Choroid plexus epithelial cell (primary cell): Measurements from ENCODE around the gene ALKBH4.
"Not testable (repeated sequence)": the region's sequence is repeated elsewhere in the genome, so short reads cannot be mapped to it uniquely, and the experiment has no call there.

Experiments used
- DNase-seq: peaks from one replicate; pipeline ENCODE4 v3.0.0-alpha.2; 2010; ENCODE audit warnings: low read depth
- H3K4me3 ChIP-seq: 2 replicates; pipeline ENCODE4 v1.5.1; 2011; ENCODE audit warnings: low read depth, mild to moderate bottlenecking, control low read depth, low read length, moderate library complexity
- CTCF ChIP-seq: conservative IDR thresholded peaks from 2 replicates; pipeline ENCODE4 v1.5.1; 2011; ENCODE audit warnings: low read depth, mild to moderate bottlenecking, control low read depth, inconsistent platforms, low read length, moderate library complexity

ALKBH4 gene

GRCh38 chr7:102463841-102464576 is 654 bp downstream of the ALKBH4 start:
- peak; percentile 40 for DNase-seq
- no peak for TF ChIP-seq CTCF
- peak overlapping the region; percentile 100 for H3K4me3 ChIP-seq

- no peak for TF ChIP-seq CTCF
- no peak for DNase-seq
- H3K4me3 ChIP-seq, result no peak overlapping the region
These were observed 4.2 kb downstream of the ALKBH4 start for GRCh38 chr7:102460467-102460866.

GRCh38 chr7:102459221-102459844 is 5.3 kb downstream of the ALKBH4 start:
- H3K4me3 ChIP-seq, result no peak overlapping the region
- TF ChIP-seq CTCF, result no peak
- no peak for DNase-seq

- DNase-seq, result no peak
- no peak for TF ChIP-seq CTCF
- no peak overlapping the region for H3K4me3 ChIP-seq
These were observed 7.2 kb downstream of the ALKBH4 start for GRCh38 chr7:102457352-102457924.

- peak; percentile 29 for DNase-seq
- no peak overlapping the region for H3K4me3 ChIP-seq
- no peak for TF ChIP-seq CTCF
These were observed 8.3 kb downstream of the ALKBH4 start for GRCh38 chr7:102456327-102456726.

- no peak overlapping the region for H3K4me3 ChIP-seq
- TF ChIP-seq CTCF, result no peak
- no peak for DNase-seq
These were observed 9.1 kb downstream of the ALKBH4 start for GRCh38 chr7:102455596-102455995.

GRCh38 chr7:102454932-102455331 is 9.7 kb downstream of the ALKBH4 start:
- H3K4me3 ChIP-seq, result not testable (repeated sequence)

More at GRCh38 chr7:102454932-102455331, 9.7 kb downstream of the ALKBH4 start:
- DNase-seq, result not testable (repeated sequence)
